HepG2 (cell line): Measurements from ENCODE around the gene GSTK1. TPM values are rescaled to one million over a fixed set of nuclear protein-coding genes. Genes with fewer than 3 reads are reported as not detected.
A peak's percentile ranks its signal among the peaks of the same experiment; 100 is the strongest.

ENCODE experiments used
- ATF1 ChIP-seq: IDR thresholded peaks from 2 replicates; pipeline ENCODE4 v1.6.1; 2016; ENCODE audit warnings: mild to moderate bottlenecking, control low read depth
- ATF5 ChIP-seq: sonication (generic); formaldehyde crosslinking; IDR thresholded peaks from 2 replicates; pipeline ENCODE4 v1.4.0; 2020; ENCODE audit warnings: mild to moderate bottlenecking, low read depth, missing genetic modification reagents
- ATM ChIP-seq: fragments of 450-650 bp; IDR thresholded peaks from 2 replicates; pipeline ENCODE4 v1.7.1; 2017; ENCODE audit warnings: mild to moderate bottlenecking, borderline replicate concordance
- FOSL2 ChIP-seq: sonication (generic); formaldehyde crosslinking; IDR thresholded peaks from 2 replicates; pipeline ENCODE4 v1.4.0; 2020; ENCODE audit warnings: missing genetic modification reagents
- FUBP1 ChIP-seq: sonication (generic); formaldehyde crosslinking; IDR thresholded peaks from 2 replicates; pipeline ENCODE4 v1.5.1; 2020; ENCODE audit warnings: missing genetic modification reagents, mild to moderate bottlenecking, borderline replicate concordance
- HDAC1 ChIP-seq: sonication (generic); formaldehyde crosslinking; IDR thresholded peaks from 2 replicates; pipeline ENCODE4 v1.5.1; 2020; ENCODE audit warnings: mild to moderate bottlenecking, missing genetic modification reagents
- HIVEP1 ChIP-seq: sonication (generic); formaldehyde crosslinking; IDR thresholded peaks from 2 replicates; pipeline ENCODE4 v1.4.0; 2020; ENCODE audit warnings: mild to moderate bottlenecking, missing genetic modification reagents
- HMGXB4 ChIP-seq, 2 experiments: sonication (generic) in 1 of 2; formaldehyde crosslinking in 1 of 2; IDR thresholded peaks; 2 replicates each; pipeline versions ENCODE4 v1.4.0 to v1.6.1; 2018 to 2020; ENCODE audit warnings: missing genetic modification reagents in 2 of 2, borderline replicate concordance in 1 of 2, low read depth in 1 of 2, mild to moderate bottlenecking in 1 of 2, missing biosample characterization in 1 of 2
- MAFK ChIP-seq, 2 experiments: IDR thresholded peaks in 1 of 2; conservative IDR thresholded peaks in 1 of 2; 2 replicates each; pipeline ENCODE4 v1.6.1; 2011; ENCODE audit warnings: improper control_type of control experiment in 2 of 2, low read length in 2 of 2
- MBD4 ChIP-seq: IDR thresholded peaks from 2 replicates; pipeline ENCODE4 v1.6.1; 2012; ENCODE audit warnings: low read length, inconsistent platforms, borderline replicate concordance
- MBNL3 ChIP-seq: fragments of 250-450 bp; sonication (Bioruptor Pico); conservative IDR thresholded peaks from 2 replicates; pipeline ENCODE4 v1.8.0; 2022; ENCODE audit warnings: mild to moderate bottlenecking, inconsistent platforms
- RNF219 ChIP-seq: sonication (generic); formaldehyde crosslinking; IDR thresholded peaks from 2 replicates; pipeline ENCODE4 v1.5.0; 2020; ENCODE audit warnings: mild to moderate bottlenecking, missing genetic modification reagents
- SETDB1 ChIP-seq: sonication (generic); formaldehyde crosslinking; IDR thresholded peaks from 2 replicates; pipeline ENCODE4 v1.5.1; 2020; ENCODE audit warnings: missing genetic modification reagents, mild to moderate bottlenecking, borderline replicate concordance
- STAT5B ChIP-seq: sonication (generic); formaldehyde crosslinking; IDR thresholded peaks from 2 replicates; pipeline ENCODE4 v1.4.0; 2020; ENCODE audit warnings: missing genetic modification reagents
- TSC22D2 ChIP-seq: sonication (generic); formaldehyde crosslinking; IDR thresholded peaks from 2 replicates; pipeline ENCODE4 v1.5.1; 2020; ENCODE audit warnings: missing genetic modification reagents, mild to moderate bottlenecking, borderline replicate concordance
- ZKSCAN1 ChIP-seq: fragments of 150-350 bp; IDR thresholded peaks from 2 replicates; pipeline ENCODE4 v1.6.1; 2014; ENCODE audit warnings: low read length
- ZNF326 ChIP-seq: sonication (generic); formaldehyde crosslinking; IDR thresholded peaks from 2 replicates; pipeline ENCODE4 v1.4.0; 2020; ENCODE audit warnings: missing genetic modification reagents, borderline replicate concordance
- ZNF557 ChIP-seq: sonication (generic); formaldehyde crosslinking; IDR thresholded peaks from 2 replicates; pipeline ENCODE4 v1.4.0; 2020; ENCODE audit warnings: missing genetic modification reagents
- ZNF644 ChIP-seq: IDR thresholded peaks from 2 replicates; pipeline ENCODE4 v1.6.1; 2016; ENCODE audit warnings: low read depth
- ZNF75D ChIP-seq: sonication (generic); formaldehyde crosslinking; IDR thresholded peaks from 2 replicates; pipeline ENCODE4 v1.8.1; 2023; ENCODE audit warnings: missing genetic modification reagents, mild to moderate bottlenecking, borderline replicate concordance
- ZNF841 ChIP-seq: sonication (generic); formaldehyde crosslinking; IDR thresholded peaks from 2 replicates; pipeline ENCODE4 v1.8.1; 2023; ENCODE audit warnings: missing genetic modification reagents, borderline replicate concordance
- ZNF891 ChIP-seq: sonication (generic); formaldehyde crosslinking; IDR thresholded peaks from 2 replicates; pipeline ENCODE4 v1.5.0; 2020; ENCODE audit warnings: mild to moderate bottlenecking, missing genetic modification reagents
- ZSCAN21 ChIP-seq: sonication (generic); formaldehyde crosslinking; IDR thresholded peaks from 2 replicates; pipeline ENCODE4 v1.8.0; 2022; ENCODE audit warnings: mild to moderate bottlenecking, missing genetic modification reagents, moderate library complexity, borderline replicate concordance
- polyA plus RNA-seq, 8 experiments: library from polyadenylated mRNA; depleted of rRNA in 3 of 8; stranded (reverse) in 7 of 8; unstranded in 1 of 8; fragments of >200 nt; fragmentation: Illumina TruSeq in 4 of 8; extraction: Trizol in 4 of 8; gene quantifications; 2 replicates each; pipeline versions ENCODE4 v1.2.1 to v1.2.3, GENCODE V29; 2011 to 2016; ENCODE audit warnings: low read depth in 4 of 8, missing spikeins in 1 of 8, mixed read lengths in 1 of 8; ENCODE audit not compliant: insufficient read depth in 1 of 8
- total RNA-seq, 5 experiments: library from RNA; depleted of rRNA; stranded (reverse); fragments of >200 nt; fragmentation: Illumina TruSeq; extraction: Trizol; gene quantifications; 2 replicates each; pipeline ENCODE4 v1.2.3, GENCODE V29; 2016; ENCODE audit warnings: low read depth in 1 of 5

GSTK1 gene
- total and polyA plus RNA-seq, 2 of the 13 experiments (the other 11 are each of a cell fraction or from before 2014, with no cell fraction given), result 64.6 to 92.1 TPM

GRCh38 chr7:143263266-143264195, at the start of gene GSTK1 (continued):
- TF ChIP-seq HMGXB4 (CRISPR knock-in tag; IDR thresholded peaks at IDR 0.05; ENCODE audit: borderline replicate concordance in 1 of 2, low read depth in 1 of 2) (peak; percentile 79 to 89; a peak in 3 of 4 replicates), MBNL3 (CRISPR knock-in tag) (no peak), ZNF644 (no peak), ZNF557 (CRISPR knock-in tag) (no peak), ZNF891 (CRISPR knock-in tag) (peak; percentile 62; the same call in 1 of the 2 replicates), STAT5B (CRISPR knock-in tag) (no peak), FOSL2 (CRISPR knock-in tag) (peak; percentile 41), FUBP1 (CRISPR knock-in tag) (no peak), ZNF841 (no peak), ZNF326 (CRISPR knock-in tag) (no peak), ZSCAN21 (CRISPR knock-in tag) (peak; percentile 86), ZNF75D (CRISPR knock-in tag) (no peak), ATF1 (0 out of 2 replicates have a peak, but pooled peaks have one; percentile 36), MBD4 (no peak), RNF219 (0 out of 2 replicates have a peak, but pooled peaks have one; percentile 68), MAFK (conservative IDR thresholded peaks at IDR 0.05 in 1 of 2, IDR thresholded peaks at IDR 0.05 in 1 of 2; ENCODE audit: low read length in 2 of 2) (no peak), SETDB1 (no peak), ZKSCAN1 (no peak), ATM (no peak), TSC22D2 (CRISPR knock-in tag) (peak; percentile 85; the same call in 1 of the 2 replicates), HDAC1 (CRISPR knock-in tag) (peak; percentile 92), ATF5 (CRISPR knock-in tag) (no peak), HIVEP1 (CRISPR knock-in tag) (peak; percentile 66)
